Measurements from ENCODE around the gene SLC22A23.

DNA sequence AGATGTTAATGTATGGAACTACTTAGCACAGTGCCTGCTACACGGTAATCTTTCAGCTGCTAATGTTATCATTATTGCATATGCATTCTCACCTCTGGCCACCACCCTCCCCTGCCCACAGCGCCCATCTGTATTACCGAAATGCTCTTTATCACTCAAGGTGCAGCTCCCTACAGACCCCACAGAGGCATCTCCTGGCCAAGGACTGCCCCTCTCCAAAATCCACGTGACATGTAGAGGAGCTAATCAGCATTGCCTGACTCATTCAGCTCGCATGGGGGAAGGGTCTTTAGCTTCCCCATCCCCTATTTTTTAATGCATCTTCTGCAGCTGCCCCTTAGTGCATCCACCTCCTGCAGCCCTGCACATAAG is 41.8 kb downstream of the SLC22A23 start:
- TF ChIP-seq, protein P1, sequence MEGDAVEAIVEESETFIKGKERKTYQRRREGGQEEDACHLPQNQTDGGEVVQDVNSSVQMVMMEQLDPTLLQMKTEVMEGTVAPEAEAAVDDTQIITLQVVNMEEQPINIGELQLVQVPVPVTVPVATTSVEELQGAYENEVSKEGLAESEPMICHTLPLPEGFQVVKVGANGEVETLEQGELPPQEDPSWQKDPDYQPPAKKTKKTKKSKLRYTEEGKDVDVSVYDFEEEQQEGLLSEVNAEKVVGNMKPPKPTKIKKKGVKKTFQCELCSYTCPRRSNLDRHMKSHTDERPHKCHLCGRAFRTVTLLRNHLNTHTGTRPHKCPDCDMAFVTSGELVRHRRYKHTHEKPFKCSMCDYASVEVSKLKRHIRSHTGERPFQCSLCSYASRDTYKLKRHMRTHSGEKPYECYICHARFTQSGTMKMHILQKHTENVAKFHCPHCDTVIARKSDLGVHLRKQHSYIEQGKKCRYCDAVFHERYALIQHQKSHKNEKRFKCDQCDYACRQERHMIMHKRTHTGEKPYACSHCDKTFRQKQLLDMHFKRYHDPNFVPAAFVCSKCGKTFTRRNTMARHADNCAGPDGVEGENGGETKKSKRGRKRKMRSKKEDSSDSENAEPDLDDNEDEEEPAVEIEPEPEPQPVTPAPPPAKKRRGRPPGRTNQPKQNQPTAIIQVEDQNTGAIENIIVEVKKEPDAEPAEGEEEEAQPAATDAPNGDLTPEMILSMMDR (IDR thresholded peaks at IDR 0.05): no peak
- no peak for TF ChIP-seq ZFX (IDR thresholded peaks at IDR 0.05; ENCODE audit: borderline replicate concordance)

Measured in 22Rv1 (cell line).